Activated T-helper 17 cell treated with anti-CD3 and anti-CD28 coated beads, Interleukin-2, amount 50 U/mL, for 72 hours (primary cell): Measurements from ENCODE around the gene PORCN. TPM values are rescaled to one million over a fixed set of nuclear protein-coding genes. Genes with fewer than 3 reads are reported as not detected.
"Not testable (repeated sequence)": the region's sequence is repeated elsewhere in the genome, so short reads cannot be mapped to it uniquely, and the experiment has no call there.

Experiments used
- ATAC-seq: fragments of 150-1000 bp; cut with Tn5 transposase; replicated peaks from 2 replicates; pipeline ENCODE4 v1.10.0; 2021; ENCODE audit warnings: mild to moderate bottlenecking, moderate library complexity
- H3K27ac Mint-ChIP-seq: one replicate; pipeline ENCODE4 v1.8.0; 2022; ENCODE audit warnings: mixed read lengths
- H3K27me3 Mint-ChIP-seq: one replicate; pipeline ENCODE4 v1.8.0; 2022; ENCODE audit warnings: mixed read lengths
- H3K36me3 Mint-ChIP-seq: one replicate; pipeline ENCODE4 v1.8.0; 2022; ENCODE audit warnings: low read depth, mild to moderate bottlenecking, mixed read lengths
- H3K4me1 Mint-ChIP-seq: one replicate; pipeline ENCODE4 v1.8.0; 2022; ENCODE audit warnings: mixed read lengths
- H3K4me3 Mint-ChIP-seq: one replicate; pipeline ENCODE4 v1.8.0; 2022; ENCODE audit warnings: mild to moderate bottlenecking, mixed read lengths
- H3K9me3 Mint-ChIP-seq: one replicate; pipeline ENCODE4 v1.8.0; 2022; ENCODE audit warnings: mixed read lengths
- total RNA-seq, 2 donors: library from RNA; stranded (reverse); gene quantifications; one replicate each; pipeline ENCODE4 v1.2.3, GENCODE V29; 2022

PORCN gene
- total RNA-seq, 2 donors from 2014 or later = 8.9 to 9.4 TPM

DNA sequence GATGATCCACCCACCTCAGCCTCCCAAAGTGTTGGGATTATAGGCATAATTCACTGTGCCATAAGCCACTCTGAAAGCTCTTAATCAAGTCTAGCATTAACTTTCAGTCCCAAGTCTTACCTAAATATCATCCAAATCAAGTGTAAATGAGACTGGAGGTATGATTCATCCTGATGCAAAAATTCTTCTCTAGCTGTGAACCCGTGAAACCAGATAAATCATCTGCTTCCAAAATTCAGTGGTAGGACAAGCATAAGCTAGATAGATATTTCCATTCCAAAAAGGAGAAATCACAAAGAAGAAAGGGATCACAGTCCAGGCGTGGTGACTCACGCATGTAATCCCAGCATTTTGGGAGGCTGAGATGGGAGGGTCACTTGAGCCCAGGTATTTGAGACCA lies 21.9 kb downstream of the PORCN start:
- Mint-ChIP-seq H3K4me3 (no peak overlapping the region), H3K9me3 (peaks cover 4% of the 10 kb centered on the region), H3K27me3 (no peaks in the 10 kb centered on the region), H3K27ac (no peak overlapping the region), H3K36me3 (peaks cover 41% of the 10 kb centered on the region), H3K4me1 (peaks cover 21% of the 10 kb centered on the region)
- no peak for ATAC-seq

DNA sequence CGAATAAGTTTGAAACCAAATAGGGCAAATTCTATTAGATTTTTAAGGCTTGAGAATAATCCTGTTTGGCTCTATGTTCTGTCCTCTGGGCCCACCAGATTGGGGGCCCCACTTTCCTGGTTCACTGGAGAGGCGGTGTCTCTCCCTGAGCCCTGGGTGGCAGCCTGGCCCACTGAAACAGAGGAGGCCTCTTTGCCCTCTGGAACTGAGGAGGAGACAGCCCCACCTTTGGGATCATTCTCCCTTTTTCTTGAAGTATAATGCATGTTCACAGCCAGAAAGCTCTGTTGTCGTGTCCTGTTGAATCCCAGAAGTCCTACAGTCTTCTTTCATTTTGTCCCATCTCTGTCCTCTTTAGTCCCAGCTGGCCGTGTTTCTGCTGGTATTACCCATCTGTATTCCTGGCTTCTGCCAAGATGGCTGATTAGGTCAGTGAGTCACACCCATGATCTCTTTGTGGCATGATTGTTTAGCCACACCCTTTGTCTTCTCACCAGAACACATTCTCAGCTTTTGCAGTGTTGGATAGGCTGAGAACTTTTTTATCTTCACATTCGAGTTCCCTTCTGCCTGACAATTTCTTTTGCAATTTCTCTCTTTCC lies 22.7 kb downstream of the PORCN start:
- peaks cover 19% of the 10 kb centered on the region for H3K4me1 Mint-ChIP-seq
- H3K36me3 Mint-ChIP-seq = peaks cover 34% of the 10 kb centered on the region
- peaks cover 4% of the 10 kb centered on the region for H3K9me3 Mint-ChIP-seq
- H3K4me3 Mint-ChIP-seq = peak overlapping the region; percentile 70
- peak; percentile 88 for ATAC-seq
- H3K27me3 Mint-ChIP-seq = no peaks in the 10 kb centered on the region
- peak overlapping the region; percentile 96 for H3K27ac Mint-ChIP-seq

DNA sequence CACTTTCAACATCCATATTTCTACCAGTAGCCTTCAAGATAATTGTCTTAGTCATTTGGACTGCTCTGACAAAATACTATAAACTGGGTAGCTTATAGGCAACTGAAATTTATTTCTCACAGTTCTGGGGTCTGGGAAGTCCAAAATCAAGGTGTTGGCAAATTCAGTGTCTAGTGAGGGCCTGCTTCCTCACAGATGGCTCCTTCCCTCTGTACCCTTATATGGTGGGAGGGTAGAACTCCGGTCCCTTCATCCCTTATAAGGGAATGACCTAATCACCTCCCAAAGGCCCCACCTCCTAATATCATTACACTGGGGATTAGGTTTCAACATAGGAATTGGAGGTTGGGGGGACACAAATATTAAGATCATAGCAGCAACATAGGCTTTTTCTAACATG lies 23.4 kb downstream of the PORCN start:
- Mint-ChIP-seq H3K36me3 (peaks cover 28% of the 10 kb centered on the region), H3K4me3 (peak overlapping the region; percentile 70), H3K4me1 (peaks cover 15% of the 10 kb centered on the region), H3K27ac (peak overlapping the region; percentile 96), H3K27me3 (no peaks in the 10 kb centered on the region), H3K9me3 (peaks cover 4% of the 10 kb centered on the region)
- no peak for ATAC-seq

DNA sequence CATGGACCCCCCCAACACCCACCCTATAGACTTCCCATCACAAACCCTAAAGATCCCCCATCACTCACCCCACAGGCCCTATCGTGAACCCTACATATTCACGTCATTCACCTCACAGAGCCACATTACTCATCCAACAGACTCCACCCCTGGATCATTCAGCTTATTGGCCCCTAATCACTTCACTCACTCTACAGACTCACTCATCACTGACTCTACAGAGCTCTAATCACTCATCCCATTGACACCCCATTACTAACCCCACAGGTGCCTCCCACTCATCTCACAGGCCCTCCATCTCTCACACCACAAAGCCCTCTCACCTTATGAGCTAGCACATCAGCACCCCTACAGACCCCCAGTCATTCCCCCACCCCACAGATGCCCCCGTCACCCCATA lies 24.4 kb downstream of the PORCN start:
- no peak overlapping the region for H3K4me3 Mint-ChIP-seq
- no peak overlapping the region for H3K27ac Mint-ChIP-seq
- H3K27me3 Mint-ChIP-seq = no peaks in the 10 kb centered on the region
- ATAC-seq = peak; percentile 52
- H3K9me3 Mint-ChIP-seq = peaks cover 4% of the 10 kb centered on the region
- H3K4me1 Mint-ChIP-seq = peaks cover 15% of the 10 kb centered on the region
- peaks cover 19% of the 10 kb centered on the region for H3K36me3 Mint-ChIP-seq

DNA sequence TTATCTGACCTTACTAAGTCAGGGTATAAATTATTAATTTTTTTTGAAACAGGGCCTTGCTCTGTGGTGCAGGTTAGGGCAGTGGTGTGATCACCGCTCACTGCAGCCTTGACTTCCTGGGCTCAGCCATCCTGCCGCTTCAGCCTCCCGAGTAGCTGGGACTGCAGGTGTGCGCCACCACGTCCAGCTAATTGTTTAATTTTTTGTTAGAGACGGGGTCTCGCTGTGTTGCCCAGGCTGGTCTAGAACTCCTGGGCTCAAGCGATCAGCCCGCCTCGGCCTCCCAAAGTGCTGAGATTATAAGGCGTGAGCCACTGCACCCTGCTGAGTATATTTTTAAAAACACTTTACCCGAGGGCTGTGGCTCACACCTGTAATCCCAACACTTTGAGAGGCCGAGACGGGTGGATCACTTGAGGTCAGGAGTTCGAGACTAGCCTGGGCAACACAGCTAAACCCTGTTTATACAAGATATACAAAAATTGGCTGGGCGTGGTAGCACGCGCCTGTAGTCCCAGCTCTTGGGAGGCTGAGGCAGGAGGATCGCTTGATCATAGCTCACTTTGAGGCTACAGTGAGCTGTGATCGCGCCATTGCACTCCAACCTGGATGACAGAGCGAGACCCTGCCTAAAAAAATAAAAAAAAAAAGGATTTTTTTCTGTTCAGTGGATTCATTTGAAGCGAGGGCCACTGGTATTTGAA lies 30.0 kb downstream of the PORCN start:
- Mint-ChIP-seq H3K27me3 (no peaks in the 10 kb centered on the region), H3K4me3 (peak overlapping the region; percentile 98), H3K36me3 (peaks cover 38% of the 10 kb centered on the region), H3K27ac (peak overlapping the region; percentile 94), H3K4me1 (peaks cover 7% of the 10 kb centered on the region), H3K9me3 (no peaks in the 10 kb centered on the region)
- ATAC-seq = no peak

DNA sequence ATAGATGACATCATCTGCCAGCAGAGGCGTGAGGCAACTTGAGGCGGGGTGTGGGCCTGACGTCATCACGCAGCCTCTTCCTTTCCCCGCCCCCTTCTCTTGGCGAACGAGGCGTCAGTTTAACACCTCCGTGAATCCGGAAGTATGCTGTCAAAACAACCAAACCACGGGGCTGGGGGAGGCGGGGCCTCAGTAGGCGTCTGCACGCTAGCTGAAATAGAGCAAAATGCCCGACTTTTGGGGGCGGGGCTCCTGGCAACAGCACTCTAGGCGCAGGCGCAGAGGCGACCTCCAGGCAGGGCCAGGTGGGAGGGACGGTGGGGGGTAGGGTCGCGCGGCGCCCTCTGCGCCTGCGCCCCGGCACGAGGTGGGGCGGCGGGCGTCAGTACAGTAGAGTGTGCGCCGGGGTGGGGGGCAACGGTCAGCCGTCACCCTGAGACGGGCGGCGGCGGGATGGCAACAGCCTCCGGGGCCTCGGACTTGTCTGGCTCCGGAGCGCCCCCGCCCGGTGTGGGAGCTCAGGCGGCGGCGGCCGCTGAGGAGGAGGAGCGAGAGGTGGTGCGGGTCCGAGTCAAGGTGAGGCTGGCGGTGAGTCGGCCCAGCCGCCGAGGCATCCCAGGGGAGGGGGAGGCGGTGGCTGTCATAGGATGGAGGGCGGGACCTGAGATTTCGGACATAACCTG lies 30.7 kb downstream of the PORCN start, which contains the start of gene TBC1D25:
Gene TBC1D25 (plus strand): TSS at position 370 of the 683 bp plus-strand sequence. CDS start 84 bp downstream, at position 454.
- Mint-ChIP-seq H3K27me3 (no peaks in the 10 kb centered on the region), H3K9me3 (no peaks in the 10 kb centered on the region), H3K4me1 (peaks cover 7% of the 10 kb centered on the region), H3K27ac (peak within 1 kb of the TSS; percentile 94), H3K4me3 (peak within 1 kb of the TSS; percentile 98), H3K36me3 (peaks cover 44% of the 10 kb centered on the region)
- peak; percentile 90 for ATAC-seq

DNA sequence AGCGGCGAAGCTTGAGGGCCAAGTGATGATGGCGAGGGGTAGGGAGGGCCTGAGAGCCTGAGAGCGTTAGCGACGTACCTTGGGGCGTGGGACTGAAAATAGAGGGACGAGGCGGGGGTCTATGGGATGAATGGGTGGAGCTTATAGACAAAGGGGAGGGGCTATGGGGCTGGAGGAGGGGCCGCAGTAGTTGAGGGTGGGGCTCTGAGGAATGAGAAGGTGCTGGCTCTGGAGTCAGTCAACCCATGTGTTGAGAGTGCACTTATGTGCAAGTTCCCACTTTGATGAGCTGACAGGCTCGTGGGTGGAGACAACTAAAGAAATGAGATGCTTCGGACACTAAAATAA lies 31.2 kb downstream of the PORCN start:
- Mint-ChIP-seq H3K27ac (peak overlapping the region; percentile 94), H3K36me3 (peaks cover 50% of the 10 kb centered on the region), H3K4me3 (peak overlapping the region; percentile 98), H3K4me1 (peaks cover 7% of the 10 kb centered on the region), H3K27me3 (no peaks in the 10 kb centered on the region), H3K9me3 (no peaks in the 10 kb centered on the region)
- ATAC-seq = peak; percentile 67

DNA sequence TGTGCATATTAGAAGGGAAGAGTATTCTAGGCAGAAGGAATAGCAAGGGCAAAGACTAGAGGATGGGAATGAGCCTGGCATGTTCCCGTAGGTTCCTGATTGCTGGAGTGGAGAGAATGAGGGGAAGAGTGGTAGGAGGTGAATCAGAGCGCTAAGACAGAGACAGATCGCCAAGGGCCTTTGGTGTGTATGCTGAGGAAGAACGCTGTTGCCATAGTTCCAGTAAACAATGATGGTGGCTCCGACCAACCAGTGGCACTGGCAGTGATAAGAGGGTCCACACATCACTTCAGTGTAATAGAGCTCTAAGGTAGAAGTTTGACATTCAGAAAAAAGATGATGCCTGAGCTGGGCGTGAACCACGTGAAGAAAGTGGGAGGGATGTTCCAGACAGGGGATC lies 31.7 kb downstream of the PORCN start:
- Mint-ChIP-seq H3K4me3 (peak overlapping the region; percentile 98), H3K27me3 (no peaks in the 10 kb centered on the region), H3K27ac (peak overlapping the region; percentile 94), H3K9me3 (no peaks in the 10 kb centered on the region), H3K4me1 (peaks cover 7% of the 10 kb centered on the region), H3K36me3 (peaks cover 54% of the 10 kb centered on the region)
- no peak for ATAC-seq

DNA sequence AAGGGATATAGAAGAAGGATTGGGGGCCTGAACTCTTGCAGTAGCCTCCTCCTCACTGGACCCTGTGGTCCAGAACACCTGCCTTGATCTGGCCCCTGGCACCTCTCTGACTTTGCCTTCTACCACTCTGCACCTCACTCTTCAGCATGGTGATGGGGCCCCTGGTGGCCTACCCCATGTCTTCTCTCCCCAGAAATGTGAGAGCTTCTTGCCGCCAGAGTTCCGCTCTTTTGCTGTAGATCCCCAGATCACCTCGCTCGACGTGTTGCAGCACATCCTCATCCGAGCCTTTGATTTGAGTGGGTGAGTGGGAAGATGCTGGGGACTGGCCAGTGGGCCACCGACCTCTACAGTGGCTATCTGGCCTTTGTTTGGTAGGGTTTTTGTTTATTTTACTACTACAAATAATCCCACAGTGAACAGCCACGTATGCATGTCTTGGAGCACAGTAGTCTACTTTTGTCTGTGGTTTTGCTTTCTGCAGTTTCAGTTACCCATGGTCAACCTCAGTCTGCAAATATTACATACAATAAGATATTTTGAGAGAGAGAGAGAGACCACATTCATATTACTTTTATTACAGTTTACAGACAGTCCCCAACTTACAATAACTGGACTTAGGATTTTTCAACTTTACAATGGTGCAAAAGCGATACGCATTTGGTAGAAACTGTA lies 32.5 kb downstream of the PORCN start:
- H3K27ac Mint-ChIP-seq = peak overlapping the region; percentile 94
- peaks cover 62% of the 10 kb centered on the region for H3K36me3 Mint-ChIP-seq
- H3K9me3 Mint-ChIP-seq = no peaks in the 10 kb centered on the region
- ATAC-seq = no peak
- H3K27me3 Mint-ChIP-seq = no peaks in the 10 kb centered on the region
- peaks cover 7% of the 10 kb centered on the region for H3K4me1 Mint-ChIP-seq
- peak overlapping the region; percentile 98 for H3K4me3 Mint-ChIP-seq

DNA sequence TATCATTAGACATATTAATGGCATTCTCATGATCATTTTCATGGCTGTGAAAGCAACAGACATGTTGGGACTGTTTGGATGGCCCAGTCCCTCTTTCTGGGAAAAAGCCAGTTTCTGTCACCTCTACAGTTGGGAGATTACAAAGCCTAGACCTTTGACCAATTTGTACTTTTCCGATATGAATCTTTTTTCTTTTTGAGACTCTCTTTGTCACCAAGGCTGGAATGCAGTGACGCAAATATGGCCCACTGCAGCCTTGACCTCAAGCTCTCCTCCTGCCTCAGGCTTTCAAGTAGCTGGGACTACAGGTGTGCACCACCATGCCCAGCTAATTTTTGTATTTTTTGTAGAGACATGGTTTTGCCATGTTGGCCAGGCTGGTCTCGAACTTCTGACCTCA lies 40.1 kb downstream of the PORCN start:
- H3K36me3 Mint-ChIP-seq = peaks cover 82% of the 10 kb centered on the region
- ATAC-seq = no peak
- no peak overlapping the region for H3K4me3 Mint-ChIP-seq
- H3K27ac Mint-ChIP-seq = no peak overlapping the region
- no peaks in the 10 kb centered on the region for H3K4me1 Mint-ChIP-seq
- no peaks in the 10 kb centered on the region for H3K27me3 Mint-ChIP-seq
- no peaks in the 10 kb centered on the region for H3K9me3 Mint-ChIP-seq

DNA sequence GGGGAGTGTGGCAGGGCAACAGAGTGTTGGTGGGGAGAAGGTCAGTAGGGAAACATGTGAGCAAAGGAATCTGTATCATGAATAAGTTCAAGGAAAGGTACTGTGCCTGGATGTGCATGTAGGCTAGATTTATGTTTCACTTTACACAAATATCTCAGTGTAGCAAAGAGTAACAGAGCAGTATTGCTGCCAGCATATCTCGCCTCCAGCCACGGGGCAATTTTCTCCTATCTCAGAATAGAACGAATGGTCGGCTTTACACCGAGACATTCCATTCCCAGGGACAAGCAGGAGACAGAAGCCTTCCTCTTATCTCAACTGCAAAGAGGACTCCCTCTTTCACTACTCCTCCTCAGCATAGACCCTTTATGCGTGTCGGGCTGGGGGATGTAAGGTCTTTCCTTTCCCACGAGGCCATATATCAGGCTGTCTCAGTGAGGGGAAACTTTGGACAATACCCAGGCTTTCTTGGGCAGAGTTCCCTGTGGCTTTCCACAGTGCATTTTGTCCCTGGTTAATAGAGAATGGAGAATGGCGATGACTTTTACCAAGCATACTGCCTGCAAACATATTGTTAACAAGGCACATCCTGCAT lies 47.0 kb downstream of the PORCN start:
- not testable (repeated sequence) for H3K4me3 Mint-ChIP-seq, H3K9me3 Mint-ChIP-seq, H3K27ac Mint-ChIP-seq, H3K27me3 Mint-ChIP-seq, H3K4me1 Mint-ChIP-seq, ATAC-seq
- peaks cover 70% of the 10 kb centered on the region for H3K36me3 Mint-ChIP-seq

DNA sequence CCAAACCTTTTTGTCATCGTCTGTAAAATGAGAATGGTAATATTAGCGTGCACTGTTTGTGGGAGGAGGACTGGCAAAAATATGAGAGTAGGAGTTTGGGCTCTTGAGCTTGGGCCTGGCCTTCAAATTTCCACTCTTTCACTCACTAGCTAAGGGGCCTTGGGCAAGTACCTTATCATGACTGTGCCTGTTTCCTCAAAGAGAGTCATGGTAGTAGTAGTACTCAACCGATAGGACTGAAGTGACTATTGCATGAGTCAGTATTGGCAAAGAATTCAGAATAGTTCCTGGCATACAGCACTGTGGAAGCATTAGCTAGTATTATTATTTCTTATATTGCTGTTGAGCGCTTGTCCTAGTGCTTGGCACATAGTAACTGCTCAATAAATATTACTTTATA lies 49.5 kb downstream of the PORCN start:
- no peaks in the 10 kb centered on the region for H3K9me3 Mint-ChIP-seq
- H3K36me3 Mint-ChIP-seq = peaks cover 61% of the 10 kb centered on the region
- H3K4me1 Mint-ChIP-seq = no peaks in the 10 kb centered on the region
- H3K27me3 Mint-ChIP-seq = no peaks in the 10 kb centered on the region
- peak overlapping the region; percentile 82 for H3K27ac Mint-ChIP-seq
- H3K4me3 Mint-ChIP-seq = no peak overlapping the region
- ATAC-seq = peak; percentile 100

DNA sequence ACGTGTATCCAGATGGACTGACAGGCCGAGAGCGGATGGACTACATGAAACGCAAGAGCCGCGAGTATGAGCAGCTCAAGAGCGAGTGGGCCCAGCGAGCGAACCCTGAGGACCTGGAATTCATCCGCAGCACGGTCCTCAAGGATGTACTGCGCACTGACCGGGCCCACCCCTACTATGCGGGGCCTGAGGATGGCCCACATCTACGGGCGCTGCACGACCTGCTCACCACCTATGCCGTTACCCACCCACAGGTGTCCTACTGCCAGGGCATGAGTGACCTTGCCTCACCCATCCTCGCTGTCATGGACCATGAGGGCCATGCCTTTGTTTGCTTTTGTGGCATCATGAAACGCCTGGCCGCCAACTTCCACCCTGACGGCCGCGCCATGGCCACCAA lies 50.8 kb downstream of the PORCN start:
- no peak for ATAC-seq
- no peaks in the 10 kb centered on the region for H3K27me3 Mint-ChIP-seq
- no peaks in the 10 kb centered on the region for H3K9me3 Mint-ChIP-seq
- H3K4me3 Mint-ChIP-seq = no peak overlapping the region
- no peak overlapping the region for H3K27ac Mint-ChIP-seq
- H3K36me3 Mint-ChIP-seq = peaks cover 56% of the 10 kb centered on the region
- H3K4me1 Mint-ChIP-seq = no peaks in the 10 kb centered on the region

DNA sequence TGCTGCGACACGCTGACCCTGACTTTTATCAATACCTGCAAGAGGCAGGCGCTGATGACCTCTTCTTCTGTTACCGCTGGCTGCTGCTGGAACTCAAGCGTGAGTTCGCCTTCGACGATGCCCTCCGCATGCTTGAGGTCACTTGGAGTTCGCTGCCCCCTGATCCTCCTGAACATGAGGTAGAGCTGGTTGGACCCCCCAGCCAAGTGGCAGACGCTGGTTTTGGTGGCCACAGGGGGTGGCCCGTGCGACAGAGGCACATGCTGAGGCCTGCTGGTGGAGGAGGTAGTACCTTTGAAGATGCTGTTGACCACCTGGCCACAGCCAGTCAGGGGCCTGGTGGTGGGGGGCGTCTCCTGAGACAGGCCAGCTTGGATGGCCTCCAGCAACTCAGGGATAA lies 51.3 kb downstream of the PORCN start:
- Mint-ChIP-seq H3K27ac (no peak overlapping the region), H3K27me3 (no peaks in the 10 kb centered on the region), H3K36me3 (peaks cover 51% of the 10 kb centered on the region), H3K4me1 (no peaks in the 10 kb centered on the region), H3K9me3 (no peaks in the 10 kb centered on the region), H3K4me3 (no peak overlapping the region)
- no peak for ATAC-seq
